Parathyroid adenoma (tissue), 2 donors: Measurements from ENCODE around the gene MEI4.
"Not testable (repeated sequence)": the region's sequence is repeated elsewhere in the genome, so short reads cannot be mapped to it uniquely, and the experiment has no call there.

Source experiments
- H2AFZ ChIP-seq: fragments of 300-600 bp; sonication (generic); one replicate; pipeline ENCODE4 v1.7.0; 2017; ENCODE audit warnings: antibody characterized with exemption, mild to moderate bottlenecking
- H3K27ac ChIP-seq: fragments of 300-600 bp; sonication (generic); one replicate; pipeline ENCODE4 v1.7.0; 2017
- H3K27me3 ChIP-seq: fragments of 300-600 bp; sonication (generic); one replicate; pipeline ENCODE4 v1.7.0; 2017; ENCODE audit warnings: low read length; ENCODE audit not compliant: control insufficient read depth, insufficient read depth
- H3K36me3 ChIP-seq: fragments of 300-600 bp; sonication (generic); one replicate; pipeline ENCODE4 v1.7.0; 2017; ENCODE audit warnings: low read length; ENCODE audit not compliant: control insufficient read depth, insufficient read depth
- H3K4me1 ChIP-seq: fragments of 300-600 bp; sonication (generic); one replicate; pipeline ENCODE4 v1.7.0; 2017; ENCODE audit warnings: control low read depth
- H3K4me2 ChIP-seq: fragments of 300-600 bp; sonication (generic); one replicate; pipeline ENCODE4 v1.7.0; 2017; ENCODE audit warnings: low read length
- H3K4me3 ChIP-seq: fragments of 300-600 bp; sonication (generic); one replicate; pipeline ENCODE4 v1.7.0; 2017; ENCODE audit warnings: low read depth, low read length
- H3K79me2 ChIP-seq: fragments of 300-600 bp; sonication (generic); one replicate; pipeline ENCODE4 v1.7.0; 2017; ENCODE audit warnings: control low read depth
- H3K9ac ChIP-seq: fragments of 300-600 bp; sonication (generic); one replicate; pipeline ENCODE4 v1.7.0; 2017; ENCODE audit warnings: mild to moderate bottlenecking
- H3K9me3 ChIP-seq: fragments of 300-600 bp; sonication (generic); one replicate; pipeline ENCODE4 v1.7.0; 2017; ENCODE audit warnings: low read length; ENCODE audit not compliant: control insufficient read depth
- TF ChIP-seq, protein P1 (sequence below): fragments of 300-600 bp; sonication (generic); IDR thresholded peaks from one replicate; pipeline ENCODE4 v1.7.0; 2017; ENCODE audit warnings: antibody characterized with exemption, mild to moderate bottlenecking
- donor health status: primary hyperparathyroidism.

MEI4 gene

GRCh38 chr6:77815531-77815930 is 162.7 kb downstream of the MEI4 start:
- Histone ChIP-seq H2AFZ (no peak overlapping the region), H3K79me2 (no peaks in the 10 kb centered on the region), H3K36me3 (no peaks in the 10 kb centered on the region), H3K4me2 (no peak overlapping the region), H3K4me3 (no peak overlapping the region), H3K27me3 (no peaks in the 10 kb centered on the region), H3K9me3 (no peaks in the 10 kb centered on the region), H3K27ac (no peak overlapping the region), H3K9ac (no peak overlapping the region), H3K4me1 (no peaks in the 10 kb centered on the region)
- TF ChIP-seq, protein P1, sequence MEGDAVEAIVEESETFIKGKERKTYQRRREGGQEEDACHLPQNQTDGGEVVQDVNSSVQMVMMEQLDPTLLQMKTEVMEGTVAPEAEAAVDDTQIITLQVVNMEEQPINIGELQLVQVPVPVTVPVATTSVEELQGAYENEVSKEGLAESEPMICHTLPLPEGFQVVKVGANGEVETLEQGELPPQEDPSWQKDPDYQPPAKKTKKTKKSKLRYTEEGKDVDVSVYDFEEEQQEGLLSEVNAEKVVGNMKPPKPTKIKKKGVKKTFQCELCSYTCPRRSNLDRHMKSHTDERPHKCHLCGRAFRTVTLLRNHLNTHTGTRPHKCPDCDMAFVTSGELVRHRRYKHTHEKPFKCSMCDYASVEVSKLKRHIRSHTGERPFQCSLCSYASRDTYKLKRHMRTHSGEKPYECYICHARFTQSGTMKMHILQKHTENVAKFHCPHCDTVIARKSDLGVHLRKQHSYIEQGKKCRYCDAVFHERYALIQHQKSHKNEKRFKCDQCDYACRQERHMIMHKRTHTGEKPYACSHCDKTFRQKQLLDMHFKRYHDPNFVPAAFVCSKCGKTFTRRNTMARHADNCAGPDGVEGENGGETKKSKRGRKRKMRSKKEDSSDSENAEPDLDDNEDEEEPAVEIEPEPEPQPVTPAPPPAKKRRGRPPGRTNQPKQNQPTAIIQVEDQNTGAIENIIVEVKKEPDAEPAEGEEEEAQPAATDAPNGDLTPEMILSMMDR = no peak

- TF ChIP-seq, protein P1 = no peak
- no peaks in the 10 kb centered on the region for H3K4me1 ChIP-seq
- H2AFZ ChIP-seq = no peak overlapping the region
- H3K9ac ChIP-seq = no peak overlapping the region
- no peaks in the 10 kb centered on the region for H3K36me3 ChIP-seq
- no peak overlapping the region for H3K27ac ChIP-seq
- no peaks in the 10 kb centered on the region for H3K79me2 ChIP-seq
- H3K4me2 ChIP-seq = no peak overlapping the region
- no peaks in the 10 kb centered on the region for H3K9me3 ChIP-seq
- no peak overlapping the region for H3K4me3 ChIP-seq
- no peaks in the 10 kb centered on the region for H3K27me3 ChIP-seq
Observed at GRCh38 chr6:77816766-77817270, 164.0 kb downstream of the MEI4 start.

GRCh38 chr6:77822265-77822664 is 169.4 kb downstream of the MEI4 start:
- Histone ChIP-seq H3K27me3 (no peaks in the 10 kb centered on the region), H3K79me2 (no peaks in the 10 kb centered on the region), H3K4me2 (no peak overlapping the region)

DNA sequence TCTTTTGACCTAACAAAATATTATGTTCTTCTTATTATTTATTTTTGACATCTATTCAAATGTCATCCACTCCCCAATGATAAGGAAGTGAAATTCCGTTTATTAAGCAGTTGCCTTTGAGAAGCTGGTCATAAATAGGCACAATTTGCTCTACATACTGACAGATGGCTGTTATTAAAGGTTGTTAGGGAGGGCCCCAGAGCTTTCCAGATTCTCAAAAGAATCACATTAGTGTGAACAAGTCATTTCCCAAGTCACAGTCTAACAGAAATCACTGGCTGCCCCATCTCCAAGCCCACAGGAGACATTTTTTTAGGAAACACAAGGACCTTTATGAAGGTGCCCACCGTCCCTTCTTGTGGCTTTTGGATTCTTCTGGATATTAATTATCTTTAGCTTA is 172.4 kb downstream of the MEI4 start:
- no peaks in the 10 kb centered on the region for H3K4me1 ChIP-seq
- no peak overlapping the region for H3K4me2 ChIP-seq
- TF ChIP-seq, protein P1 = no peak
- H3K79me2 ChIP-seq = no peaks in the 10 kb centered on the region
- no peaks in the 10 kb centered on the region for H3K36me3 ChIP-seq
- H3K9ac ChIP-seq = no peak overlapping the region
- H3K4me3 ChIP-seq = no peak overlapping the region
- no peak overlapping the region for H2AFZ ChIP-seq
- H3K27ac ChIP-seq = no peak overlapping the region
- H3K9me3 ChIP-seq = no peaks in the 10 kb centered on the region
- no peaks in the 10 kb centered on the region for H3K27me3 ChIP-seq

More at GRCh38 chr6:77822265-77822664, 169.4 kb downstream of the MEI4 start:
- TF ChIP-seq, protein P1 = no peak
- Histone ChIP-seq H3K9ac (no peak overlapping the region), H3K4me1 (no peaks in the 10 kb centered on the region), H3K36me3 (no peaks in the 10 kb centered on the region), H3K4me3 (no peak overlapping the region), H3K9me3 (no peaks in the 10 kb centered on the region), H3K27ac (no peak overlapping the region), H2AFZ (no peak overlapping the region)

- Histone ChIP-seq H3K4me3 (no peak overlapping the region), H3K27ac (no peak overlapping the region), H3K27me3 (no peaks in the 10 kb centered on the region), H3K9me3 (no peaks in the 10 kb centered on the region), H2AFZ (no peak overlapping the region), H3K9ac (no peak overlapping the region), H3K79me2 (no peaks in the 10 kb centered on the region), H3K4me2 (no peak overlapping the region), H3K36me3 (no peaks in the 10 kb centered on the region), H3K4me1 (no peaks in the 10 kb centered on the region)
- TF ChIP-seq, protein P1 = no peak
Observed at GRCh38 chr6:77829736-77830135, 176.9 kb downstream of the MEI4 start.

- not testable (repeated sequence) for H2AFZ ChIP-seq, H3K4me3 ChIP-seq, H3K9ac ChIP-seq
Observed at GRCh38 chr6:77833749-77834148, 180.9 kb downstream of the MEI4 start.

More at GRCh38 chr6:77833749-77834148, 180.9 kb downstream of the MEI4 start:
- H3K9me3 ChIP-seq, H3K4me1 ChIP-seq, H3K4me2 ChIP-seq, H3K79me2 ChIP-seq, H3K27ac ChIP-seq, H3K27me3 ChIP-seq, H3K36me3 ChIP-seq: not testable (repeated sequence)
